Hematopoietic multipotent progenitor cell treated with erythropoietin and hydrocortisone succinate and interleukin-3 and kit ligand, for 15 days (in vitro differentiated cells): ENCODE measurements around the gene TSPAN16.
"Not testable (repeated sequence)": the region's sequence is repeated elsewhere in the genome, so short reads cannot be mapped to it uniquely, and the experiment has no call there.

Source experiments
- DNase-seq: peaks from one replicate; pipeline ENCODE4 v3.0.0-alpha.2; 2015; ENCODE audit warnings: low spot score

The TSPAN16 gene

DNA sequence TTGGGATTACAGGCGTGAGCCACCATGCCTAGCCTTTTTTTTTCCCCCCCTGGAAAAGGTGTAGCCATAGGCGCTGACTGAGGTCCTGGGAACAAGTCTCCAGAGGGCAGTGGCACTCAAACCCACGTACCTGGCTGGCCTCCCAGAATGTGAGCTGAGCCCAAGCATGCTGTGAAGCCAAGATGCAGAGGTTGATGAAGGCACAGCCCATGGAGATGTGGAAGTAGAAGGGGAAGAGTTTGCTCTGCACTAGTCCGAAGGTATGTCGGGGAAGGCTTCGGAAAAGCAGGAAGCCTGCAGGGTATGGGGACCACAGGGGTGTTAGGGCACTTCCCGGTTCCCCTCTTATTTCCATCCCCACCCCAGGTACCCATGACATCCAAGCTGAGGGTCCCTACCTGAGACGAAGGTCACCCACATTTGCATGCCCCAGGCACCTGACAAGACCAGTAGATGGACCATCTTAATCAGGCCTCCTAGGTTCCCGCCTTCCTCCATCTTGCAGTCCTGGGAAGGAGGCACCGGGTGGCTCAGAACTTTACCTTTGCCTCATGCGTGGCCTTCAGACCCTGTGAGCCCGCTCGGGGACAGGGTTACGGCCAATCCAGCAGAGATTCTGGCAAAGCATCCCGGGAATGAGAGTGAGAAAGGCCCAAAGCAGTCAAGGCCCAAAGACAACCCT is 49.3 kb downstream of the TSPAN16 start:
- DNase-seq: no peak

GRCh38 chr19:11346104-11346940 is 50.4 kb downstream of the TSPAN16 start, which contains the start of the genes CCDC159 and TMEM205:
Gene CCDC159 (plus strand): TSS chr19:11346519. CDS start chr19:11346607, 88 bp downstream.
Gene TMEM205 (minus strand): TSS chr19:11346268. CDS start chr19:11345619, 649 bp downstream.
- DNase-seq: peak; percentile 100

DNA sequence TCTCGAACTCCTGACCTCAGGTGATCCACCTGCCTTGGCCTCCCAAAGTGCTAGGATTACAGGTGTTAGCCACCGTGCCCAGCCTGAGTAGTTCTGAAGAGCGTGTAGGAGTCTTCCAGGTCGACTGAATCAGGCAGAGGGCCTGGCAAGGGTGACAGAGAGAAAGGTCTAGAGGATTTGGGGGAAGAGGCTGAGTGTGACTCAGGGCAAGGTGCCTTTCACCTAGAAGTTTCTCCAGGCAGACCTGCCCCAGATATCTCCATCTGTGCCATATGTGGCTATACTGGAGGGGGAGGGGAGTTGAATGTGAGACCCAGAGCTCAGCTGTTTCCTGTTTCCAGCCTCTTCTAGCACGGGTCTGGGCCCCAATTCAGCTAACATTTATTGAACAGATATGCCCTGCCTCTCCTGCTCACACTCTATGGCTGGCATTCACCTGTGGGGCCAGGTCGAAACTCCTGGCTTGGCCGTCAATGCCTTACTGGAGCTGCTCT is 51.6 kb downstream of the TSPAN16 start:
- no peak for DNase-seq

- DNase-seq: no peak
Observed at GRCh38 chr19:11349171-11349570, 53.2 kb downstream of the TSPAN16 start.

GRCh38 chr19:11354102-11354501 is 58.1 kb downstream of the TSPAN16 start:
- DNase-seq: not testable (repeated sequence)

DNA sequence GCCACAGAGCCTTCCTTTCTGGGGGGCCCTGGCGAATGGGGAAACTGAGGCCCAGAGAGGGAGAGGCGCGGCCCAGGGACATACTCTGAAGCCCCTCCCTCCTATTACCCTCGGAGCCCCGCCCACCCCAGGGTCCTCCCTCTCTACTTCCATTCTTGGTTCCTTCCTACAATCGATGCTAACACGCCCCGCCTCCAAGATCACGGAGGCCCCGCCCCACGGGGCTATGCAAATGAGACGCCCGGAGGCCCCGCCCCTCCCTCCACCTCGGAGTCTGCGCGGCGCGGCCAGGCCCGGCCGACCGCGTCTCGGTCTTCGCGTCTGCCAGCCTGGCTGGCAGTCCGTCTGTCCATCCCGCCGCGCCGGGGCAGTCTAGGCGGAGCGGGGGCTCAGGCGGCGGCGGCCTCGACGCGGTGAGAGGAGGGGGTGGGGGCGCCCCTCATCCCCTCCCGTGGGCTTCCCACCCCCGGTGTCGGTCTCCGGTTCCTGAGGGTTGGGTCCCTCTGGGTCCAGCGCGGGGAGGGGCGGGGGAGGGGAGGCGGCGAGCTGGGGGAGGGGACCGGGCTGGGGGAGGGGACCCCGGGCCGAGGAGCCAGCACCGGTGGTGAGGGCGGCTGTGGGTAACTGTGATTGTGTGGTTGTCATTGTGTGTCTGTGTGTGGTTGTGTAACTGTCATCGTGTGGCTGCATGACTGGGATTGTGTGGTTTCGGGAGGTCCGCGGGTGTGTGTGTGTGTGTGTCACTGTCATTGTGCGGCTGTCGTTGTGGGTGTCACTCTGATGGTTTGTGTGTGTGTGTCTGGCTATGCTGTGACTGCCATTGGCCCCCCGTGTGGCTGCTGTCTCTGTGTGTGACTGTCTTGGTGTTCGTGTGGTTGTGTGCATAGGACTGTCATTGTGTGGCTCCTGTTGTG is 59.5 kb downstream of the TSPAN16 start, which contains the start of gene PLPPR2:
Gene PLPPR2, plus strand, starts transcription at position 273 of the 914 bp plus-strand sequence. CDS start 2,242 bp downstream, outside the sequence.
- peak; percentile 81 for DNase-seq

GRCh38 chr19:11356074-11356397 is 60.1 kb downstream of the TSPAN16 start:
- no peak for DNase-seq

DNA sequence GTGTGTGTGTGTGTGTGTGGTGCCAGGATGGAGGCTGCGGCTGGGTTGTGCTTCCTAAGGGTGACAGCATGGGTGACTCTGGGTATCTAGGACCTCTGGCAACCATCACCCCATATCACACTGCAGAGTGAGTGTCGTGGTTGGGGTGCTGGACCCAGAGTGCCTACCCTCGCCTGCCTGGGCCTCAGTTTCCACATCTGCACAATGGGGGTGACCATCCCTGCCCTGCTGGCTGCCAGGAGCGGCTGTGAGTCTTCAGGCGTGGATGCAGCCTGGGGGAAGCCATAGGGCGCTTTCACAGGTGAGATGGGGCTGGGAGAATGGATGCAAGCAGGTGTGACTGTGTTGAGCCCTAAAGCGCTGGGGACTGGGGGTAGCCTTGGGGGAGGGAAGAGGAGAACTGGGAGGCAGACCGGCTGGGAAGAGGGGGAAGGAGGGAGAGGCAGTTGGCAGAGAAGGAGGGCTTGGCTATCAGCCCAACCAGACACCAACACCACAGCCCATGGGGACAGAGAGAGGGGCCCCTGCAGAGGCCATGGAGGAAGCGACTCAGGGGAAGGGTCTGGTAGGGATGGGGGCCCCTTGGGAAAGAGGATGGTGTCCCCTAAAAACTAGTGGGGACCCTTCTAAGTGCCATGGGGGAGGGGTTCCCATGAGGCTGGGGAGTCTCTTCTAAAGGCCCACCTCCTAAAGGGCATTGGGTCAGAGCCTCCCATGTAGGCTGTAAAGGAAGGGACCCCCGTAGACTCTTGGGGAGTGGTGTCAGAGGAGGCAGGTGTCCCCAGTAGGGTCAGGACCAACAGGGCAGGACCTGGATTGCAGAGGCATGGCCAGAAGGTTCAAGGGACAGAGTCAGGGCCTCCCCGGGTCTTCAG is 61.0 kb downstream of the TSPAN16 start:
- no peak for DNase-seq

DNA sequence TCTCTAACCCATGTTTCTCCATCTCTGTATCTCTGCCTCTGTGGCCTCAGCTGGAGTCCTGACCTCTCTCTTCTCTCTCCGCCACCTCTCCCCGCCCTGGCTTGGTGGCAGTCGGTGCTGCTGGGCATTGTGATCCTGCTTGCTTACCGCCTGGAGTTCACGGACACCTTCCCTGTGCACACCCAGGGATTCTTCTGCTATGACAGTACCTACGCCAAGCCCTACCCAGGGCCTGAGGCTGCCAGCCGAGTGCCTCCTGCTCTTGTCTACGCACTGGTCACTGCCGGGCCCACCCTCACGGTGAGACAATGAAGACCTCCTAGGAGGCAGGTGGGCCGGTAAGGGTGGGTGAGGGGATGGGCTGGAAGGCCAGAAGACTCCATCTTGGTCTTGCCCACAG is 63.5 kb downstream of the TSPAN16 start:
- DNase-seq: no peak

GRCh38 chr19:11361037-11361770 is 65.2 kb downstream of the TSPAN16 start:
- DNase-seq: peak; percentile 50

GRCh38 chr19:11361771-11362731 is 66.1 kb downstream of the TSPAN16 start:
- DNase-seq: no peak

GRCh38 chr19:11363881-11364280 is 67.9 kb downstream of the TSPAN16 start:
- no peak for DNase-seq

DNA sequence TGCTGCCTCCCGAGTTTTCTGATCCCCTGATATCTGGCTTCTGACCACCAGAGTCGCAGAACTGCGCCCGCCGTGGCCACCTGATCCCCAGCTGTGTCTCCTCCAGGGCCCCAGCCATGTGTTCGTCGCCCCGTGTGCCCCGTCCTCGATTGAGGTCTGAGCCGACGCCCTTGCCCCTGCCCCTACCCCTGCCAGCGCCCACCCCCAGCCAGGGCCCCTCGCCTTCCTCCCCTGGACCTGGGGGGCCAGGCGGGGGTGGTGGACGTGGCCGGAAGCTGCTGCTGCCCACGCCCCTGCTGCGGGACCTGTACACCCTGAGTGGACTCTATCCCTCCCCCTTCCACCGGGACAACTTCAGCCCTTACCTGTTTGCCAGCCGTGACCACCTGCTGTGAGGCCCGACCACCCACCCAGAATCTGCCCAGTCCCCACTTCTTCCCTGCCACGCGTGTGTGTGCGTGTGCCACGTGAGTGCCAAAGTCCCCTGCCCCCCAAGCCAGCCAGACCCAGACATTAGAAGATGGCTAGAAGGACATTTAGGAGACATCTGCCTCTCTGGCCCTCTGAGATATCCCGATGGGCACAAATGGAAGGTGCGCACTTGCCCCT is 68.4 kb downstream of the TSPAN16 start:
- no peak for DNase-seq

GRCh38 chr19:11364935-11365334 is 69.0 kb downstream of the TSPAN16 start:
- DNase-seq: no peak
